Measurements from ENCODE around the gene RPL41.

DNA sequence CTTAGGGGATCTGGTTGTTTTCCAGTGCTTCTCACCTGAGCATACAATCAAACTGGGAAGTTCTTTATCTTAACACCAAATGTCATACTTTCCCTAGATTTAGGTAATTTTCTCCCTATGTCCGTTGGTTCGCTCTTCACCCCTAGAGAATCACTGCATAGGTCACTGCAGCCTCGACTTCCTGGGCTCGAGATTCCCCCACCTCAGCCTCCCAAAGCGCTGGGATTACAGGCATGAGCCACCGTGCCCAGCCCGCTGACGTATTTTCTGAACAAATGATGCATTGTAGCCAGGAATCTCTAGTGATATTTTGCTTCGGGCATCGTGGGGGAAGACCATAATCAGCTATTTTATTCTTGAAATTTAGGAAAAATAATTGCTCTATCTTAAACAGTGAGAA is 1.1 kb upstream of the RPL41 start:
- TF ChIP-seq GATA2 (IDR thresholded peaks at IDR 0.05; ENCODE audit: low read depth, low read length) (no peak), GATA3 (IDR thresholded peaks at IDR 0.05; ENCODE audit: low read depth, low read length) (no peak)

Measured in SH-SY5Y (cell line).